WTC11 (cell line): Measurements from ENCODE around the gene FBN2. TPM values are rescaled to one million over a fixed set of nuclear protein-coding genes. Genes with fewer than 3 reads are reported as not detected.

Experiments used
- ATAC-seq: fragments of 200-7000 bp; cut with Tn5 transposase; 2 replicates; pipeline ENCODE4 v1.10.0; 2021; ENCODE audit warnings: mild to moderate bottlenecking, moderate library complexity
- CTCF ChIA-PET: fragments of 300-600 bp; sonication (Branson Sonifier 250); formaldehyde crosslinking; loops from one replicate; lab custom pipeline; 2021; ENCODE audit warnings: antibody characterized with exemption; lab: Charles Lee
- POLR2A ChIA-PET: fragments of 350-600 bp; sonication (Branson Sonifier 250); formaldehyde crosslinking; loops from one replicate; lab custom pipeline; 2021; ENCODE audit warnings: antibody characterized with exemption; lab: Charles Lee
- DNase-seq: peaks from one replicate; pipeline ENCODE4 v3.0.0; 2021; ENCODE audit warnings: low spot score
- H3K27ac Mint-ChIP-seq: 2 replicates; pipeline ENCODE4 v1.8.0; 2021; ENCODE audit warnings: mixed read lengths
- H3K27me3 Mint-ChIP-seq: 2 replicates; pipeline ENCODE4 v1.8.0; 2021; ENCODE audit warnings: low read depth, mild to moderate bottlenecking, moderate library complexity, mixed read lengths
- H3K36me3 Mint-ChIP-seq: 2 replicates; pipeline ENCODE4 v1.8.0; 2021; ENCODE audit warnings: mixed read lengths
- H3K4me1 Mint-ChIP-seq: 2 replicates; pipeline ENCODE4 v1.8.0; 2022; ENCODE audit warnings: mixed read lengths
- H3K4me3 Mint-ChIP-seq: 2 replicates; pipeline ENCODE4 v1.8.0; 2021; ENCODE audit warnings: mild to moderate bottlenecking, moderate library complexity, mixed read lengths
- H3K9me3 Mint-ChIP-seq: 2 replicates; pipeline ENCODE4 v1.8.0; 2021; ENCODE audit warnings: mixed read lengths
- ATF6 ChIP-seq: sonication (generic); formaldehyde crosslinking; IDR thresholded peaks from 2 replicates; pipeline ENCODE4 v1.8.1; 2023; ENCODE audit warnings: mild to moderate bottlenecking, missing genetic modification reagents
- CREB1 ChIP-seq: sonication (generic); formaldehyde crosslinking; IDR thresholded peaks from 2 replicates; pipeline ENCODE4 v1.8.0; 2023; ENCODE audit warnings: mild to moderate bottlenecking, missing genetic modification reagents
- E2F1 ChIP-seq: sonication (generic); formaldehyde crosslinking; IDR thresholded peaks from 2 replicates; pipeline ENCODE4 v1.8.0; 2022; ENCODE audit warnings: mild to moderate bottlenecking, missing genetic modification reagents
- FOXJ3 ChIP-seq: sonication (generic); formaldehyde crosslinking; IDR thresholded peaks from 2 replicates; pipeline ENCODE4 v1.9.0; 2021; ENCODE audit warnings: missing genetic modification reagents, mild to moderate bottlenecking, borderline replicate concordance
- FOXP1 ChIP-seq: sonication (generic); formaldehyde crosslinking; IDR thresholded peaks from 2 replicates; pipeline ENCODE4 v1.8.0; 2022; ENCODE audit warnings: missing genetic modification reagents, mild to moderate bottlenecking, moderate library complexity, borderline replicate concordance
- FOXP4 ChIP-seq: sonication (generic); formaldehyde crosslinking; IDR thresholded peaks from 2 replicates; pipeline ENCODE4 v1.8.0; 2022; ENCODE audit warnings: mild to moderate bottlenecking, missing genetic modification reagents
- HMGXB4 ChIP-seq: sonication (generic); formaldehyde crosslinking; IDR thresholded peaks from 2 replicates; pipeline ENCODE4 v1.8.1; 2023; ENCODE audit warnings: mild to moderate bottlenecking, moderate library complexity, missing genetic modification reagents
- IRF1 ChIP-seq: sonication (generic); formaldehyde crosslinking; IDR thresholded peaks from 2 replicates; pipeline ENCODE4 v1.8.0; 2023; ENCODE audit warnings: missing genetic modification reagents
- JAZF1 ChIP-seq: fragments of 250-450 bp; sonication (Bioruptor Pico); IDR thresholded peaks from 2 replicates; pipeline ENCODE4 v1.9.0; 2021; ENCODE audit warnings: moderate library complexity, mild to moderate bottlenecking, inconsistent platforms
- MAX ChIP-seq: sonication (generic); formaldehyde crosslinking; IDR thresholded peaks from 2 replicates; pipeline ENCODE4 v1.8.0; 2022; ENCODE audit warnings: mild to moderate bottlenecking, missing genetic modification reagents
- NFATC4 ChIP-seq: fragments of 250-450 bp; sonication (Bioruptor Pico); IDR thresholded peaks from 2 replicates; pipeline ENCODE4 v1.9.0; 2021; ENCODE audit warnings: mild to moderate bottlenecking
- SMAD3 ChIP-seq: sonication (generic); formaldehyde crosslinking; IDR thresholded peaks from 2 replicates; pipeline ENCODE4 v1.8.0; 2022; ENCODE audit warnings: missing genetic modification reagents, mild to moderate bottlenecking, borderline replicate concordance
- TEAD1 ChIP-seq: sonication (generic); formaldehyde crosslinking; IDR thresholded peaks from 2 replicates; pipeline ENCODE4 v1.8.0; 2022; ENCODE audit warnings: mild to moderate bottlenecking, missing genetic modification reagents
- TEAD4 ChIP-seq: sonication (generic); formaldehyde crosslinking; IDR thresholded peaks from 2 replicates; pipeline ENCODE4 v1.8.0; 2022; ENCODE audit warnings: mild to moderate bottlenecking, missing genetic modification reagents
- ZBTB43 ChIP-seq: sonication (generic); formaldehyde crosslinking; IDR thresholded peaks from 2 replicates; pipeline ENCODE4 v1.8.1; 2023; ENCODE audit warnings: mild to moderate bottlenecking, missing genetic modification reagents
- ZMAT4 ChIP-seq: fragments of 250-450 bp; sonication (Bioruptor Pico); IDR thresholded peaks from 2 replicates; pipeline ENCODE4 v1.9.0; 2021; ENCODE audit warnings: mild to moderate bottlenecking
- ZNF138 ChIP-seq: sonication (generic); formaldehyde crosslinking; conservative IDR thresholded peaks from 2 replicates; pipeline ENCODE4 v1.8.1; 2022; ENCODE audit warnings: mild to moderate bottlenecking, moderate library complexity, missing genetic modification reagents
- total RNA-seq: library from RNA; stranded (reverse); gene quantifications from 3 replicates; pipeline ENCODE4 v1.2.3, GENCODE V29; 2021

The FBN2 gene
- total RNA-seq, 1 experiment from 2014 or later, result 56.7 TPM

GRCh38 chr5:128228008-128228407, 310.0 kb downstream of the FBN2 start:
- DNase-seq, result no peak
- Mint-ChIP-seq H3K27me3 (no peaks in the 10 kb centered on the region), H3K27ac (no peak overlapping the region), H3K4me1 (no peaks in the 10 kb centered on the region), H3K4me3 (no peak overlapping the region), H3K36me3 (no peaks in the 10 kb centered on the region), H3K9me3 (peaks cover 9% of the 10 kb centered on the region; the same call in 1 of the 2 replicates)
- ATAC-seq, result no peak
- CTCF ChIA-PET, result no interaction called here
- TF ChIP-seq ZMAT4 (CRISPR knock-in tag) (no peak), E2F1 (CRISPR knock-in tag) (no peak), MAX (CRISPR knock-in tag) (no peak), FOXP4 (CRISPR knock-in tag) (no peak), ATF6 (CRISPR knock-in tag) (no peak), FOXJ3 (CRISPR knock-in tag) (no peak), ZNF138 (CRISPR knock-in tag) (no peak), SMAD3 (CRISPR knock-in tag) (no peak), HMGXB4 (CRISPR knock-in tag) (no peak), ZBTB43 (CRISPR knock-in tag) (no peak), IRF1 (CRISPR knock-in tag) (no peak), FOXP1 (CRISPR knock-in tag) (no peak), NFATC4 (CRISPR knock-in tag) (no peak)
- POLR2A ChIA-PET, result no interaction called here

GRCh38 chr5:128225245-128226030, 312.6 kb downstream of the FBN2 start:
- TF ChIP-seq TEAD1 (CRISPR knock-in tag) (no peak), JAZF1 (CRISPR knock-in tag) (no peak), CREB1 (CRISPR knock-in tag) (no peak), ZBTB43 (CRISPR knock-in tag) (no peak), NFATC4 (CRISPR knock-in tag) (no peak), TEAD4 (CRISPR knock-in tag) (no peak)
- Mint-ChIP-seq H3K27ac (no peak overlapping the region), H3K4me1 (no peaks in the 10 kb centered on the region), H3K27me3 (no peaks in the 10 kb centered on the region), H3K36me3 (no peaks in the 10 kb centered on the region), H3K9me3 (peaks cover 3% of the 10 kb centered on the region), H3K4me3 (no peak overlapping the region)
- ChIA-PET POLR2A (no interaction called here), CTCF (no interaction called here)
- ATAC-seq (no peak), DNase-seq (no peak)
